Glutamatergic neuron (in vitro differentiated cells): ENCODE results near the gene TMEM108. TPM values are rescaled to one million over a fixed set of nuclear protein-coding genes. Genes with fewer than 3 reads are reported as not detected.

ENCODE experiments used
- DNase-seq: peaks from one replicate; pipeline ENCODE4 v3.0.0; 2022
- H3K27ac Mint-ChIP-seq: one replicate; pipeline ENCODE4 v1.8.0; 2020; ENCODE audit warnings: mild to moderate bottlenecking, mixed read lengths, inconsistent platforms; ENCODE audit not compliant: unreplicated experiment
- H3K27me3 Mint-ChIP-seq: one replicate; pipeline ENCODE4 v1.8.0; 2020; ENCODE audit warnings: mild to moderate bottlenecking, moderate library complexity, mixed read lengths, inconsistent platforms; ENCODE audit not compliant: unreplicated experiment
- H3K36me3 Mint-ChIP-seq: one replicate; pipeline ENCODE4 v1.8.0; 2020; ENCODE audit warnings: mild to moderate bottlenecking, mixed read lengths, inconsistent platforms; ENCODE audit not compliant: unreplicated experiment
- H3K4me1 Mint-ChIP-seq: one replicate; pipeline ENCODE4 v1.8.0; 2020; ENCODE audit warnings: mild to moderate bottlenecking, low read depth, mixed read lengths, inconsistent platforms; ENCODE audit not compliant: unreplicated experiment
- H3K4me3 Mint-ChIP-seq: one replicate; pipeline ENCODE4 v1.8.0; 2020; ENCODE audit warnings: mild to moderate bottlenecking, mixed read lengths, inconsistent platforms; ENCODE audit not compliant: unreplicated experiment
- H3K9me3 Mint-ChIP-seq: one replicate; pipeline ENCODE4 v1.8.0; 2020; ENCODE audit warnings: mild to moderate bottlenecking, moderate library complexity, mixed read lengths, inconsistent platforms; ENCODE audit not compliant: unreplicated experiment
- CTCF ChIP-seq: fragments of 200-600 bp; sonication (generic); IDR thresholded peaks from one replicate; pipeline ENCODE4 v1.5.0; 2021; ENCODE audit not compliant: partially characterized antibody, unreplicated experiment
- total RNA-seq: library from RNA; stranded (reverse); fragmentation: NEBNext Ultra II Directional; extraction: Animal tissue kit (Norgen Biotek cat#: 25700); gene quantifications from one replicate; pipeline ENCODE4 v1.2.1, GENCODE V29; 2021; ENCODE audit not compliant: unreplicated experiment

The TMEM108 gene
- total RNA-seq, 1 donor from 2014 or later, result 9.0 TPM

GRCh38 chr3:133442518-133442917 is 404.3 kb downstream of the TMEM108 start:
- no peak for DNase-seq
- Mint-ChIP-seq H3K36me3 (peaks cover 9% of the 10 kb centered on the region), H3K4me1 (peaks cover 8% of the 10 kb centered on the region), H3K4me3 (no peak overlapping the region), H3K9me3 (peaks cover 5% of the 10 kb centered on the region), H3K27me3 (peaks cover 5% of the 10 kb centered on the region), H3K27ac (no peak overlapping the region)
- no peak for TF ChIP-seq CTCF

GRCh38 chr3:133443649-133444422 is 405.6 kb downstream of the TMEM108 start:
- Mint-ChIP-seq H3K27me3 (peaks cover 3% of the 10 kb centered on the region), H3K27ac (no peak overlapping the region), H3K4me1 (peaks cover 8% of the 10 kb centered on the region), H3K4me3 (no peak overlapping the region), H3K9me3 (peaks cover 5% of the 10 kb centered on the region), H3K36me3 (peaks cover 9% of the 10 kb centered on the region)
- no peak for DNase-seq
- TF ChIP-seq CTCF, result no peak

GRCh38 chr3:133444423-133444774 is 406.2 kb downstream of the TMEM108 start:
- H3K36me3 Mint-ChIP-seq, result peaks cover 5% of the 10 kb centered on the region
- peaks cover 3% of the 10 kb centered on the region for H3K27me3 Mint-ChIP-seq
- H3K27ac Mint-ChIP-seq, result no peak overlapping the region
- H3K4me1 Mint-ChIP-seq, result peaks cover 8% of the 10 kb centered on the region
- DNase-seq, result no peak
- H3K4me3 Mint-ChIP-seq, result no peak overlapping the region
- no peak for TF ChIP-seq CTCF
- peaks cover 5% of the 10 kb centered on the region for H3K9me3 Mint-ChIP-seq

GRCh38 chr3:133445108-133445507 is 406.9 kb downstream of the TMEM108 start:
- Mint-ChIP-seq H3K4me3 (no peak overlapping the region), H3K9me3 (peaks cover 5% of the 10 kb centered on the region), H3K27ac (no peak overlapping the region), H3K4me1 (peaks cover 8% of the 10 kb centered on the region), H3K36me3 (no peaks in the 10 kb centered on the region), H3K27me3 (peaks cover 3% of the 10 kb centered on the region)
- no peak for TF ChIP-seq CTCF
- no peak for DNase-seq
